Adipose tissue (tissue), 3 donors: Measurements from ENCODE around the gene MYLK4. TPM values are rescaled to one million over a fixed set of nuclear protein-coding genes. Genes with fewer than 3 reads are reported as not detected.

ENCODE experiments used
- H3K27ac ChIP-seq: one replicate; pipeline ENCODE4 v1.5.1; 2013; ENCODE audit warnings: low read depth, low read length
- WGBS, 3 donors: extraction: QIAGEN DNeasy Blood & Tissue Kit; methylation state at CpG; one replicate each; pipeline ENCODE4 v1.1.7; 2013; 5-methylcytosine and 5-hydroxymethylcytosine counted together
- polyA plus RNA-seq, 3 donors: library from polyadenylated mRNA; stranded (reverse); fragments of 200-250 nt; gene quantifications; one replicate each; pipeline ENCODE4 v1.2.3, GENCODE V29; 2013
- donor health status: healthy with polysubstance abuse.
- donor health status: Bipolar disorder and iron deficiency.
- donor health status: healthy.

Gene MYLK4
- polyA plus RNA-seq, 3 donors: 0.25 to 0.34 (median 0.32) TPM

DNA sequence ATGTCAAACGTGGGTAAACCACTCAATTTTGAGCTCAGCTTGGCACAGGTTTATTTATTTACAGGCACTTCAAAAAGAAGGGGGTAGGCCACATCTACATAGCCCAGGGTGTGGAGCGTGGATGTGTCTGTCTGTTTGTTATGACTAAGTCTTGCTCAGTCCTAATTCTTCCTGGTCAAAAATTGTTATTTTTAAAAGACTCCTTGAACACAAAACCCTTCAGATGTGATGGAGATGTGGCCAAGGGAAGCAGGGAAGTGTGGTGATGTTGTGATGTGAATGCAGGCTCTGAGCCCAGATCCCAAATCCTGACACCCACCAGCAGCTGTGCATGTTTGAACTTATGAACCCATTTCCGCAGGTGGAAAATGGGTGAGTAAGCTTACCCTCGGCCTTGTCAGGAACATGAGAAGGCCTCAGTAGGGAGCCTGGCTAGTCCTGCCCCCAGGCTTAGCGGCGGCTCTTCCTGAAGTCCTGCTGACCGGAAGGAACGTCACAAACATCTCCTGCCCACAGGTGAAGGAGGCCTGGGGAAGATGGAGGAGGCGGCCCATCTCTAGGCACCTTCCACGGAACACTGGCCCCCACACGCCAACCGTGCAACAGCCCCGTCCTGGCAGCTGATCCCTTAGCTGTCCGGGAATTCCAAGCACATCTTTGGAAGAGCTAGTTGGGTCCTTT is 119.7 kb downstream of the MYLK4 start:
- no peak overlapping the region for H3K27ac ChIP-seq
- WGBS, 3 donors: 76 to 81% (median 76%) methylated on average over 14 of the region's 14 CpGs

DNA sequence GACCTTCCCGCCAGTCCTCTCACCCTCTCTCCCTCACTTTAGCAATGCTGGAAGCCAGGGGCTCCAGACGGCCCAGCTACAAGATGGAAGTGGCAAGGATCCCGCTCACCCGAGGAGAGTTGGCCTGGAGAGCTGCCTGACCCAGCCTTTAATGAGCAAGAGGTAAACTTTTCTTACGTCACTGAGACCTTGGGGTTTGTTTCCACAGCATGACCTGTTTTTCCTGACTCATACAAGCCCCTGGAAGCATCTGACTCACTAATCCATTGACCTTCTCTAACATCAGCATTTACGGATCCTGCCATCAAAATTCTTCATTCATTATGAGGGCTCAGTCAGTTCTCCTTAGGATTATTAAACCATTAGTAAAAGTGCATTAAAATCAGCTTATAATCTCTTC is 120.4 kb downstream of the MYLK4 start:
- H3K27ac ChIP-seq: no peak overlapping the region
- 60 to 86% (median 77%) methylated on average over 6 of the region's 6 CpGs for WGBS, 3 donors

DNA sequence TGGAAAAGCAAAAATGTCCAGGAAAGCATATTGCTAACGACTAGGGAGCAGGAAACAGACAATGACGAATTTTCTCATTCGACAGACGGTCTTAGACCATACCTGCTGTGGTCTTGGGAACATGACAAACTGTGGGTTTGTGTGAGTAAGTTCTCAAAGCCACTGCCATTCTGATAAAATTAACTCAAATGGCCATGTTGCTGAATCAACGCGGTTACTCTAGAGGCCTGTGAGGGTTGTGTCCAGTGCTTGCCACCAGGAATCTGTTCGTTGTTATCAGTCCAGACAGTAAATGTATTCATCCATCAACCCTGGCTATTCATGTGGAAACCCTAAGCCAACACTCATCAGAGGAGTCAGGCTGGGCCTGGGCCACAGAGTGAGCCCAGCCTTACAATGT is 124.3 kb downstream of the MYLK4 start:
- 81 to 91% (median 82%) methylated on average over 7 of the region's 7 CpGs for WGBS, 3 donors
- H3K27ac ChIP-seq: no peak overlapping the region

DNA sequence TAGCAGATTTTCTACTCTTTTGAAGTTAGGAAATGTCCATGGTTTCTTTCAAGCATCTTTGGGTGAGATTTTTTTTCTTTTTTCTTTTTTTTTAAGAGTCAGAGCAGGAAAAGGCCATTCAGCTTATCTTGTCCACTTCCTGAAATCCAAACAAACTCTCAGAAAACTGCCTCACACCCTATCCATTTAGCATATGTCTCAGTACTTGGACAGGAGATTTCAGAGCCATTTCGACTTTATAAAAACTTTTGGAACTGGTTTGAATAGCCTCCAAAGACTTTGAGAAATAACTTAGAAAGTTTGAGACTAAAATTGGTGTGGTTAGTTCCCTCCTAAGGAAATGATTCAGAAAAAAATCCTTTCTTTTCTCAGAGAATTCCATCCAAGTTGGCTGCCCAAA is 125.1 kb downstream of the MYLK4 start:
- 34 to 49% (median 38%) methylated on average over 1 of the region's 1 CpG for WGBS, 3 donors

DNA sequence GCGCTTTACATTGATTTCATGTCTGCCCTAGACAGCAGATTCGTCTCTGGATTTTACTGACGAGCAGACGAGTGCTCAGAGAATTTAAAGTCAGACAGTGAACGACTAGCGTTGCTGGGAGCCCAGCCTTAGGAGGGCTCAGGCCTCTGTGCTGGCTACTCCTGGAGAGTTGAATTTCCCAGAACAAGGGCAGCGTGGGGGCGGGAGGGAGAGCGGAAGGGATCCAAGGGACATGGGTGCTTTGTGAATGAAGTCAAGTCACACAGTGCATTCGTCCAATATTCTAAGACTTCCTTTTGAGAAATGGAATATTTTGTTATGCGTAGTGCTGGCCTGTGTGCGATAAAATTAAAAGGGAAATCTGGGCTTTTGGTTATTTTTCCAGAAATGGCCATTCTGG is 126.5 kb downstream of the MYLK4 start:
- H3K27ac ChIP-seq: no peak overlapping the region
- 80 to 91% (median 86%) methylated on average over 12 of the region's 12 CpGs for WGBS, 3 donors

More for the DNA sequence above, 125.1 kb downstream of the MYLK4 start:
- no peak overlapping the region for H3K27ac ChIP-seq

DNA sequence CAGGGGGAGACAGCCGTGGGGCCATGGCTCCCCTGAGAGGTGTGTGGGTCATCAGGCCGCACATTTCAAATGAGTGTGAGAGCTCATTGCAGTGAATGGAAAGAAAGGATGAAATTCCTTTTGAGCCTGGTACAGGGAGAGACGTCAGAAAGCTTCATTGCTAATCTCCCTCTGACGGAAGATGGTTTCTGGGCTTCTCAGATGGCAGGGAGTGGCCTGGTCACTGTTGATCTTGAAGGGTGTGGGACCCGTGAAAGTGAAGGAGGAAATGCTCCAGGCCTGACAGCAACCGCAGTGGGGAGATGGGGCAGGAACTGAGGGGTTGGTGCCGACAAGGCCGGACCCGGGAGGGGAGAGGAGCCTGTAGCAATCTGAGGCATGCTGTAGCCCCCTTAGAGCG is 127.4 kb downstream of the MYLK4 start:
- H3K27ac ChIP-seq: no peak overlapping the region
- 71 to 79% (median 75%) methylated on average over 10 of the region's 10 CpGs for WGBS, 3 donors

DNA sequence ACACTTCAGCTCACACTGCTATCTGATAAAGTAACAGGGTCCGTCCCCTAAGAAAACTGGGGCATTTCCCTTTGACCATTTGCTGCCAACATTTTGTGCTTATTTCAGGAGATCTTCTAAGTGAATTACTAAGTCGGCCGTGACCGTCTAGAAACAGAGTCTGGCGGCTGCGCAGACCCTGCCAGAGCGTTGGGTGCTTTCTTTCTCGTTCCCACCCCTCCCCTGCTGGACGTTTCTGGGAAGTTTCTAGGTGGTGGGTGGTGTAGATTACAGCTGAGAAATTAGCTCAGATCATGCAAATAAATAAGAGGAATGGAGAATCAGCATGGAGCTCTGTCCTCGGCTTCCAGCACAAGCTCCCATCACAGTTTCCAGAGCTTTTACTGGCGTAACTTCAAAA is 128.1 kb downstream of the MYLK4 start:
- WGBS, 3 donors: 75 to 79% (median 77%) methylated on average over 11 of the region's 11 CpGs
- H3K27ac ChIP-seq: no peak overlapping the region

DNA sequence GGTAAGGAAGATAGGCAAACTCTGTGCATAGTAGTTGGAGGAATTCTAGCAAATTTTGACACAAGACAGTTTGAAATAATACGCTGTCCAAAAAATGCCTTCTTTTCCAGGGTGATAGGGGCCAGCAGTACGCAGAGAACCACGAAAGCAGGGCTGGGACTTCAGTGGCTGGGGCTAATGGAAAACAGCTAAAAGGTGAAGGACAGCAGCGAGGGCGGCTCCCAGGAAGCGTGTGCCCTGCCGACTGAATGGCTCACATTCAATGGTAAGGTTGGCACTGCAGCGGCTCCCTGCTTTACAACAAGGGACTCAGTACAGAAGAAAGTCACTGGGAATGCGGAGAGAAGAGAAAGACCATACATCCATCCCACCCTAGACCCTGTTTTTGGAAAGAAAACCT is 131.1 kb downstream of the MYLK4 start:
- WGBS, 3 donors: 82 to 93% (median 93%) methylated on average over 9 of the region's 9 CpGs
- no peak overlapping the region for H3K27ac ChIP-seq

DNA sequence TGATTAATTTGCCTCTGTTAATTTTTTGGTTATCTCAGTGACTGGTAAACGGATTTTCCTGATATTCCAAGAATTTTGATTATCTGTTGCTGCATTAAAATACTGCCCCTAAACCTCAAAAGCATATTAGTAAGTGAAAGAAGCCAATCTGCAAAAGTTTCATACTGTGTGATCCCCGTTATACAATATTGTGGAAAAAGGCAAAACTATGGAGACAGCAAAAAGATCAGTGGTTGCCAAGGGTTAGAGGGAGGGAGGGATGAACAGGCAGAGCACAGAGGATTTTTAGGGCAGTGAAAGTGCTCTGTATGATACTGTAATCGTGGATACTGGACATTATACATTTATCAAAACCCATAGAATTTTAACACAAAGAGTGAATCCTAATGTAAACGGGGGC is 133.0 kb downstream of the MYLK4 start:
- 57 to 77% (median 73%) methylated on average over 4 of the region's 4 CpGs for WGBS, 3 donors

DNA sequence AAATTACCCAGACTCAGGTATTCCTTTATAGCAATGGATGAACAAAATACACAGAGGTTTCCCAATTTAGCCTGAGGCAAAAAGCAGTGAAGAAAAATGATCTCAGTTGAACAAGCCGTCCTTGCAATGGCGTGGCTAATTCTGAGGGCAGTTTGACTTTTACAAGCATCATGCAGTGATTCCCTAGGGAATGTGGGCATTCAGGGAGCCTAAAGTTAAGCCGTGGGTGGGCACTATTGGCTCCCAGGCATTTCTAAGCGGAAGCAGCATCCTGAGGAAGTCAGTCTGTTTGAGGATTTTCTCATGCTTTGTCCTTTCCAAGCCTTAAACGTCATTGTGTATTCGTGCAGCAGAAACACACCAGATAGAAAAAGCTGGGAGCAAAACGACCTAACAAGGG is 133.9 kb downstream of the MYLK4 start:
- H3K27ac ChIP-seq: no peak overlapping the region
- 60 to 75% (median 67%) methylated on average over 7 of the region's 7 CpGs for WGBS, 3 donors

More for the DNA sequence above, 133.0 kb downstream of the MYLK4 start:
- H3K27ac ChIP-seq: no peak overlapping the region

DNA sequence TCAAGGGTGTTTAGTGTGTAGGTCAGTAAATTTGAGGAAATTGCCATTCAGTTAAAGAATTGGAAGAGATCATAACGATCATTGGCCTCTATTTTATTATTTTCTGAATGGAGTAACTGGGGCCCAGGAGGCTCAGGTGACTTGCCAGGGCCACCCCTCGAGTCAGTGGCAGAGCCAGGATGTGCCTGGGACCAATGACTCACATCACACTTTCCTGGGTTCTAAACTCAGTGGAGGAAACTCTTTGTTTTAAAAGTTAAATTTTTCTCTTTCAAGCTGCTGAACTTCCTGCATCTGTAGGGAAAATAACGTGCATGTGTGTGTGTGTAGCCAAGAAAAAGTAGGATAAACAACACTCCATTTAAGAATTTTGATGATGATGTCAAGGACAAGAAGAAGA is 135.5 kb downstream of the MYLK4 start:
- H3K27ac ChIP-seq: no peak overlapping the region
- 48 to 73% (median 52%) methylated on average over 3 of the region's 3 CpGs for WGBS, 3 donors

DNA sequence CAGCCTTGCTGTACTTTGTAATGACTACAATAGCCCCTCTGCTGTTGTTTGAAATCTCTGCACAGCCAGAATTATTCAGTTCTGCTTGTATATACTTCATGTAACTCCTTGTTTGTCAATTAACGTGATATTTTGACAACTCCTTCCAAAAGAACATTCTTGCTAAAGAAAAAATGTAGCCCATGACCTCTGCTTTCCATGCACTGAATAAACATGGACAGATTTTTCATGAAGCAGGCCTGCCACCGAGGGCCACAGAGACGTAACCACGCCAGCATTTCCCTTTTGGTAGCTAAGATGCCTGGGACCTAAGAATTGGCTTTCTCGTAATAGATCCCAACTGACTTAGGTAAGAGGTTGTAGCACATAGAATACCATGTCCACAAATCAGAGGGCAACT is 135.9 kb downstream of the MYLK4 start:
- 70 to 86% (median 84%) methylated on average over 5 of the region's 5 CpGs for WGBS, 3 donors
- no peak overlapping the region for H3K27ac ChIP-seq

DNA sequence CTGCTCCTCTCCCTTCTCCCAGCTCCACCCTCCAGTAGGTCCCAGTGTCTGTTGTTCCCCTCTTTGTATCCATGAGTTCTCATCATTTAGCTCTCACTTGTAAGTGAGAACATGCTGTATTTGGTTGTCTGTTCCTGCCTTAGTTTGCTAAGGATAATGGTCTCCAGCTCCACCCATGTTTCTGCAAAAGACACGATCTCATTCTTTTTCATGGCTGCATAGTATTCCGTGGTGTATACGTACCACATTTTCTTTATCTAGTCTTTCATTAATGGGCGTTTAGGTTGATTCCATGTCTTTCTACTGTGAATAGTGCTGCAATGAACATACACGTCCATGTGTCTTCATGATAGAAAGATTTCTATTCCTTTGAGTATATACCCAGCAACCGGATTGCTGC is 136.6 kb downstream of the MYLK4 start:
- WGBS, 3 donors: 81 to 94% (median 84%) methylated on average over 6 of the region's 6 CpGs
- no peak overlapping the region for H3K27ac ChIP-seq

Other genes with a start within 250 kb of the MYLK4 start
- 10 to 100 TPM; 21.1 to 28.5 (median 27.5) TPM for gene WRNIP1, start 14.5 kb upstream of the MYLK4 start, polyA plus RNA-seq
- gene SERPINB1, start 90.9 kb upstream of the MYLK4 start, polyA plus RNA-seq: 100 to 1,000 TPM in 1 of 3 donors, 10 to 100 TPM in 2; 54.0 to 299 (median 65.1) TPM
- gene SERPINB9, start 152.4 kb upstream of the MYLK4 start, polyA plus RNA-seq: 1 to 10 TPM; 1.2 to 9.1 (median 7.4) TPM
- 100 to 1,000 TPM; 105 to 166 (median 139) TPM for gene SERPINB6, start 220.6 kb upstream of the MYLK4 start, polyA plus RNA-seq
- gene NQO2, start 249.0 kb upstream of the MYLK4 start, polyA plus RNA-seq: 10 to 100 TPM; 20.1 to 99.5 (median 73.4) TPM